DMS153 (cell line): ENCODE measurements around the gene SLC10A4.
"Not testable (repeated sequence)": the region's sequence is repeated elsewhere in the genome, so short reads cannot be mapped to it uniquely, and the experiment has no call there.

Source experiments
- DNase-seq: peaks from one replicate; lab custom pipeline; 2025; lab: John Stamatoyannopoulos, UW

Gene SLC10A4

DNA sequence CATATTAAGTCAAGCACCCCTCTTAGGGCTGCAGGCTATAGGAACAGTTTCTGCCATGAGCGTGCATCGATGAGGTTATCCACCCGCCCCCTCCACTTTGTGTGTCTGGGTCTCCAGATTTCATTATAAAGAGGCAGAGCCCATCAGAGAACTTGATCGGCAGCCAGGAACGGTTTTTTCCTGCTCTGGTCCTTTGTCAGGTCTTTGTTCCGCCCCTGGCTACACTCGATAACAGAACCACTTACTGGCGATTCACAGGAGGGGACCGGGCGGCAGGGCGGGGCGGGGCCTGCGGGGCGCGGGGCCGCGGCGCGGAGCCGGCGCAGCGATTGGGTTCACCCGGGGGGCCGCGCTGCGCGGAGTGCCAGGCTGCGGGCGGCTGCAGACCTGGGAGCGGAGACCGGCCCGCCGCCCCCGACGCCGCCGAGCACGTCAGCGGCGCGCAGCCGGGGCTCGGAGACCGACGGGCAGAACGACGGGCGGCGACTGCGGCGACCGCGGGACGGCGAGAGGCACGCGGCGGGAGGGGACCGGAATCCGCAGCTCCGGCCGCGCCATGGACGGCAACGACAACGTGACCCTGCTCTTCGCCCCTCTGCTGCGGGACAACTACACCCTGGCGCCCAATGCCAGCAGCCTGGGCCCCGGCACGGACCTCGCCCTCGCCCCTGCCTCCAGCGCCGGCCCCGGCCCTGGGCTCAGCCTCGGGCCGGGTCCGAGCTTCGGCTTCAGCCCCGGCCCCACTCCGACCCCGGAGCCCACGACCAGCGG is at the start of gene SLC10A4:
SLC10A4 (plus strand) TSS at position 338 of the 771 bp plus-strand sequence; CDS start at position 557, 219 bp downstream.
- DNase-seq = no peak

DNA sequence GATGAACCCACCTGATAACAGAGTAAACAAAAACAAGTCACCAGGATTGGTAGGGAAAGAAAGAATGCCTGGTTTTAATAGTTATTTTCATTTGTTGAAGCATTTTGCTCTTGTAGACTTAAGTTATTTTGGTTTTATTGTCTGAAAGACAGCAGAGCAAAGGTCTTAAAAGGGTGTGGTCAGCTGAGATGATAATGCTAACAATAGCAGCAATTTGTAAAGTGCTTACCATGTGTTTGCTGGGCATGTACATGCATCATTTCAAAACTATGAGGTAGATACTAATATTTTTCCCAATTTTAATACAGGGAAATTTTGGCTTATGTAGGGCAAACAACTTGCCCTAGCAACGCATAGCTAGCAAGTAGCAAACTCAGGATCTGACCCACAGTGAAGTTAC is 46.8 kb upstream of the SLC10A4 start:
- DNase-seq = no peak

DNA sequence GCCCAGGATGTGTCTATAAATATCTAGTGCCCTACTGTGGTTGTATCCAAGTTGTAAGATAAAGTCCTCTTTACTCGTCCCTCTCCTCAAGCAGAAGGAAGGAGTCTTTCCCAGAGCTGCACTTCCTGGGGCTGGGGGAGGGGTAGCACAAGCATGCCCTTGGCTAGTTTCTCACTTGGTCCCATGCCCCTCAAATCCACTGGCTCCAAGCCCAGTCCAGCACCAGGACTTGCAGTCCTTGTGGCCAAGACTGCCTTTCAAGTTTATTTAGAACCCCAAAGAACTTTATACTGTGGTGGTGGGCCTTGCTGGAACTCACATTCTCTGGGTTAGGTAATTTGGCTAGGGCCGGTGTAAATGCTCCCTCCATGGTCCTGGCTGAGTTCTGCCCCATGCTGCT is 43.2 kb upstream of the SLC10A4 start:
- no peak for DNase-seq

DNA sequence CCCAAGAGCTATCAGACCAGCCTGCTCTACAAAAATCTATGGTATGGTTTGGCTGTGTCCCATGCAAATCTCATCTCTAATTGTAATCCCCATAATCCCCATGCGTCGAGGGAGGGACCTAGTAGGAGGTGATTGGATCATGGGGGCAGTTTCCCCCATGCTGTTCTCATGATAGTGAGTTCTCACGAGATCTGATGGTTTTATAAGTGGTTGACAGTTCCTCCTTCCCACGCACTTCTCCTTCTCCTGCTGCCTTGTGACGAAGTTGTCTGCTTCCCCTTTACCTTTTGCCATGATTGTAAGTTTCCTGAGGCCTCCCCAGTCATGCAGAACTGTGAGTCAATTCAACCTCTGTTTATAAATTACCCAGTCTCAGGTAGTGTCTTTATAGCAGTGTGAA is 42.2 kb upstream of the SLC10A4 start:
- DNase-seq = not testable (repeated sequence)

- no peak for DNase-seq
Measured at GRCh38 chr4:48445704-48446103, 37.4 kb upstream of the SLC10A4 start.

GRCh38 chr4:48446642-48447041 is 36.5 kb upstream of the SLC10A4 start:
- no peak for DNase-seq

- no peak for DNase-seq
Measured at GRCh38 chr4:48449151-48449550, 34.0 kb upstream of the SLC10A4 start.

DNA sequence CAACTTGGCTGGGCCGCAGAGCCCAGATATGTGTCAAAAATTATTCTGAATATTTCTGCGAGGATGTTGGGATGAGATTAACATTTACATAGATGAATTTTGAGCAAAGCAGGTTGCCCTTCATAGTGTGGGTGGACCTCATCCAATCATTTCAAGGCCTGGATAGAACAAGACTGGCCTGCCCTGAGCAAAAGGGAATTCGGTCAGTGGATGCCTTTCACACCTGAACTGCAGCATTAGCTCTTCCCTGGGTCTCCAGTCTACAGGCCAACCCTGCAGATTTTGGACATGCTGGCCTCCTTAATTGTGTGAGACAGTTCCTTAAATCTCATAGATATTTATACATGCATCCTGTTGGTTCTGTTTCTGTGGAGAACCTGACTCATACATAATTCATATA is 32.4 kb upstream of the SLC10A4 start:
- no peak for DNase-seq

DNA sequence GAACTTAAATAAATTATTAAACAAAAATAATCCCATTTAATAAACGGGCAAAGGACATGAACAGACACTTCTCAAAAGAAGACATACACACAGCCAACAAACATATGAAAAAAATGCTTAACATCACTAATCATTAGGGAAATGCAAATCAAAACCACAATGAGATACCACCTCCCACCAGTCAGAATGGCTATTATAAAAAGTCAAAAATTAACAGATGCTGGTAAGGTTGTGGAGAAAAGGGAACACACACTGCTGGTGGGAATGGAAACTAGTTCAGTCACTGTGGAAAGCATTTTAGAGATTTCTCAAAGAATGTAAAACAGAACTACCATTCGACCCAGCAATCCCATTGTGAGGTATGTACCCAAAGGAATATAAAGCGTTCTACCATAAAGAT is 31.5 kb upstream of the SLC10A4 start:
- DNase-seq = not testable (repeated sequence)

DNA sequence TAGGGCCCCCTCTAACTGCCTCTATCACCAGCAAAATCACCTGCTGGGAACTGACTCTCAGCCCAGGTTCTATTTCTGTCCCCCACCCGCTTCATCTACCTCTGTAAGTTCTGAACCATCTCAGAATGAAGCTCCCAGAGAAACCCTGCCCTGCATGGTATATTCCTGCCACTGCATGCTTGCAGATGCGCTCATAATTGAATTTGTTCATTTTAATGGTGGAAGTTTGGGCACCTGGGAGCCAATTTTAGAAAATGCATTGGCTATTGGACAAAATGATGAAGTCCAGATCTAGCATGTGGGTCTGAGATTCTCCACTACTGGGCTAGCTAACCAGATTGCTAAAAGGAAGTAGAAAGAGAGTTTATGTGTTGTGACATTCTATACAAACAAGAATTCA is 28.6 kb upstream of the SLC10A4 start:
- DNase-seq = no peak

- no peak for DNase-seq
Measured at GRCh38 chr4:48461000-48461399, 22.1 kb upstream of the SLC10A4 start.

DNA sequence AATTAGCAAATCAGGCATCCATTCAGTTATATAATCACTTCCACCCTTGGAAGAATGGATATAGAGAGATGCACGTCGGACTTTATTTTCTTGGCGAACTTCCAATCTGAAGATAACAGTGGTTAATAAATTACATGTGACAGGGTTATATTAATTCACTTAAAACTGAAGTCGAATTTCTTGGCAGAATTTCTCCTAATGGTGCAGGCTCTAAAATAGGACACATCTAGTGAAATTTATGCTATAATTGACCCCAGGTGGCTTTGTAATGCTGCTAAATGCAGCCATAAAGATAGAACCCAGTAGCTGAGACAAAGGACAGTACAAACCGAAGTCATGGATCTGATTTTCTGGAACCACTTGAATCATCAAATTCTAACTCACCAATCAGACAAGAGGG is 20.8 kb upstream of the SLC10A4 start:
- DNase-seq = no peak

GRCh38 chr4:48467442-48467841 is 15.7 kb upstream of the SLC10A4 start:
- DNase-seq = no peak

GRCh38 chr4:48467891-48468290 is 15.3 kb upstream of the SLC10A4 start:
- DNase-seq = no peak

GRCh38 chr4:48470137-48470536 is 13.0 kb upstream of the SLC10A4 start:
- DNase-seq = no peak

DNA sequence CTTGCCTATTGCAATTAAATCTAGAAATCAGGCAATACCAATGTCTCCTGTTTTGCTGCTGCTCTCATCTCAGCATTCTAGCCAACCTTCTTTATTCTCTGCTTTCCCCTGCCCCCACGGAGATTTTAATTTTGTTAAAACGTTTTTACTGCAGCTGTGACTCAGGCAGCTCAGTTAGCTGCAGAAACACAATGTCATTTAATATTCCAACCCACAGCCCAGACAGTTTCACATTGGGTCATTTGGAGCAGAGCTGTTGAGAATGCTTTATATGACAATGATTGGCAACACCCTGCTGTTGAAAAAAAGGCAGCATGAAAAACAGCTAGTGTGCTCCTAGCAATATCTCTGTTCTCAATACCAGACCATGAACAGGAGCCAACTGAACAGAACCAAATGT is 12.6 kb upstream of the SLC10A4 start:
- no peak for DNase-seq

DNA sequence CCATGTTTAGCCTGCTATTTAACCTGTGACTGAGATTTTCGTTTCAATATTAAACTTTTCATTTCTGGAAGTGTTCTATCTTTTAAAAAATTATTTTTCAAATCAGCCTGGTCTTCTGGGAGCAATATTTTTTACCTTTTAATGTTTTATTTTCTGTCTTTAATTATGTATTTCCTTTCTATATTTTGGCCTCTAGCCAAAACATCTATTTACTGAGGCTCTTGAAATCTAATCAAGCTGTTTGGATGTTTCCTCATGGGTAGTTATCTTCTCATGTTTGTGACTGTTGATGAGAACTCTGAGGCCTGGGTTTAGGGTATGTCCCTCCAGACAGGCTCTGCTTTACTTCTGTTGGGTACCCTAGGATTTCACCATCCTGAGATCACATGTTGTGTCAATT is 10.3 kb upstream of the SLC10A4 start:
- DNase-seq = no peak

DNA sequence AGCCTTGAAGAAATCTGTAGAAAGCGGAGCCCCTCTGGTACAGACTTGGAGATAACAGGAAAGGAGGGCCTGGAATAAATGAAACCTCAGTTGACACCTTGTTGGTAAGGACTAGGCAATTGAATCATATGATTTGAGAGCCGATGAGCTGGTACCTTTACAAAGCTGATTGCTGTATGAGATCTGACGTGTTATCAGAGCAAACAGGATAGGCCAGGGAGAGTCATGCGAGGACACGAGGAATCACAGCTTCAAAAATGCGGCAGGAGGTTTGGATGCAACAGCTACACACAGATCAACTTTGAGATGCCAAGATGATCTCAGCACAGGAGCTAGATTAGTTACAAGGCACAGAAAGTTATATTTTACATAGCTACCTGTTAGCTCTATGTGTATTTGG is 7.4 kb upstream of the SLC10A4 start:
- no peak for DNase-seq

GRCh38 chr4:48478273-48478672 is 4.9 kb upstream of the SLC10A4 start:
- DNase-seq = no peak

- DNase-seq = no peak
Measured at GRCh38 chr4:48481581-48481980, 1.6 kb upstream of the SLC10A4 start.

DNA sequence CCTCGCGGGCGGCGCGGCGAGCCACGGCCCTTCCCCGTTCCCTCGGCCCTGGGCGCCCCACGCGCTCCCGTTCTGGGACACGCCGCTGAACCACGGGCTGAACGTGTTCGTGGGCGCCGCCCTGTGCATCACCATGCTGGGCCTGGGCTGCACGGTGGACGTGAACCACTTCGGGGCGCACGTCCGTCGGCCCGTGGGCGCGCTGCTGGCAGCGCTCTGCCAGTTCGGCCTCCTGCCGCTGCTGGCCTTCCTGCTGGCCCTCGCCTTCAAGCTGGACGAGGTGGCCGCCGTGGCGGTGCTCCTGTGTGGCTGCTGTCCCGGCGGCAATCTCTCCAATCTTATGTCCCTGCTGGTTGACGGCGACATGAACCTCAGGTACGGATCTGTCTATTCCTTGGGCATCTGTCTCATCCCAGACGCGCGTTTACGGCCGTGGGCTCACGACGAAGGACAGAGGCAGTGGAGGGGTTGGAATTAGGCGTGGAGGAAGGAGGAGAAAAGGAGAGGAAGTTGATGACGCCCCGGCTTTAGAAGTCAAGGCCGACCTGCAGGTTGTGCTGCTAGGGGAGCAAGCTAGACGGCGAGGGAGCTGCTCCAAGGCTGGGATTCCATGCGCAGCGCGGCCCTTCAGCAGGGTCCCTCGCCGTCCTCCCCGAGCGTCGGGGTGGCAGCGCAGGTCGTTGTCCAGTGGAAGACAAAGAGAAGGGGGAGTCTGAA is 792 bp downstream of the SLC10A4 start:
- no peak for DNase-seq

- DNase-seq = no peak
Measured at GRCh38 chr4:48484494-48485168, 1.5 kb downstream of the SLC10A4 start.

DNA sequence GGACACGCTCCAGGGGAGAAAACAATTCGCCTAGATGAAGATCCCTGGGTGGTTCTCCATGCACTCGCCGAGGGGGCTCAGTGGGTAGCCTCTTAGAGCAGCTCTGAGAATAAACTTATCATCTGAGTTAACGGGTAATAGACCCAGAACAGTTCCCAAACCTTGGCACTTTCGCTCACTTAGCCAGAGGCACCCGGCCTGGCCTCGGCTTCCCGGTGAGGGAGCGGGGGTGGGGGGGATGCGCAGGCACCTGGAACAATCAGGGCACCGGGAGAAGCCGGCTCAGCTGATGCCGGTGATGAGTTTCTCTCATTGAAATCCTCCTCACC is 6.5 kb downstream of the SLC10A4 start:
- DNase-seq = no peak
